ENCODE results near the gene UGT2B17. TPM values are rescaled to one million over a fixed set of nuclear protein-coding genes. Genes with fewer than 3 reads are reported as not detected.
"Not testable (repeated sequence)": the region's sequence is repeated elsewhere in the genome, so short reads cannot be mapped to it uniquely, and the experiment has no call there.

The UGT2B17 gene
- total RNA-seq (2012; rRNA removed) = not detected in 2 replicates

- Histone ChIP-seq H3K36me3 (ENCODE audit: insufficient read depth, low read length) (no peaks in the 10 kb centered on the region), H3K4me2 (ENCODE audit: low read length) (no peak within 1 kb of the TSS), H3K27me3 (ENCODE audit: control insufficient read depth, insufficient read depth, low read length) (no peaks in the 10 kb centered on the region), H3K4me1 (ENCODE audit: control insufficient read depth, insufficient read depth, low read length) (no peaks in the 10 kb centered on the region), H3K9ac (ENCODE audit: low read depth, low read length) (no peak within 1 kb of the TSS), H3K4me3 (ENCODE audit: low read length) (no peak within 1 kb of the TSS), H3K9me3 (replicated peaks; ENCODE audit: low read length) (no peaks in the 10 kb centered on the region)
Observed at GRCh38 chr4:68576272-68577125, at the start of gene UGT2B17. TSS of gene UGT2B17 (minus strand) at chr4:68576322. CDS start at chr4:68568484, 7,838 bp downstream.

- not testable (repeated sequence) for H3K36me3 ChIP-seq (ENCODE audit: insufficient read depth, low read length); H3K4me3 ChIP-seq (ENCODE audit: low read length); H3K9me3 ChIP-seq (replicated peaks; ENCODE audit: low read length); H3K27me3 ChIP-seq (ENCODE audit: control insufficient read depth, insufficient read depth, low read length); H3K4me1 ChIP-seq (ENCODE audit: control insufficient read depth, insufficient read depth, low read length); H3K4me2 ChIP-seq (ENCODE audit: low read length); H3K9ac ChIP-seq (ENCODE audit: low read depth, low read length)
Observed at GRCh38 chr4:68622731-68623130, 46.6 kb upstream of the UGT2B17 start.

- Histone ChIP-seq H3K9ac (ENCODE audit: low read depth, low read length) (no peak overlapping the region), H3K27me3 (ENCODE audit: control insufficient read depth, insufficient read depth, low read length) (no peaks in the 10 kb centered on the region), H3K36me3 (ENCODE audit: insufficient read depth, low read length) (no peaks in the 10 kb centered on the region), H3K4me1 (ENCODE audit: control insufficient read depth, insufficient read depth, low read length) (no peaks in the 10 kb centered on the region), H3K4me2 (ENCODE audit: low read length) (no peak overlapping the region), H3K4me3 (ENCODE audit: low read length) (no peak overlapping the region), H3K9me3 (replicated peaks; ENCODE audit: low read length) (no peaks in the 10 kb centered on the region)
Observed at GRCh38 chr4:68617003-68617698, 41.0 kb upstream of the UGT2B17 start.

DNA sequence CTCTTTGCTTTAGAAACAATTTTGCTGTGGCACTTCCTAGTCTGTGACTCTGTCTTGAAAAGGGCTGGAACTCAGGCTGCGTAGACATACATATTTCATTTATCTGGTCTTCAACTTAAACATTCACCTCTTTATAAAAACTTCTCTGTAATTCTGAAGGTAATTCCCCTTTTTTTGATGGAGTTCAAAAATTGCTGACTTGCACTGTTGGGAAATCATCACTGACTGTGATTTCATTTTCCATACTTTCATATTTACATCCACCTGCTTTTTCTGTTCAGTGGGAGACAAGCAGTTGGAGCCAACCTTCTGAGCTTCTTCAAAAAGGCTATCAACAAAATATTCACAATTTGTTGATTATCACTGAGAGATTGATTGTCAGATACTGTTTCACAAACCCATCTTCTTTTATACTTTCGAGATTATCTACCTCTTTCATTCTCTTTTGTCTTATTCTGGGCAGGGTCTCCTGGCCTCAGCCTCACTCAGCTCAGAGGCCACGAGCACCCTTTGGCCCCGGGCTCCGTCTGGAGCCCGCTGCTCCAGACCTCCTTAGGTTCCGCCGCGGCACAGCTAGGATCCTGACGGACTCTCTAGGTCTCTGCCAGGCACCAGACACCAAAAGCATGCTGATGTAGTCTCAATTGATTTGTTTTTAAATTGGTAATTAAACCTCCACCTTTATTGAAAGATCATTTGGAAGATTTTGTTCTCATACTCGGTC lies 39.7 kb upstream of the UGT2B17 start:
- Histone ChIP-seq H3K4me1 (ENCODE audit: control insufficient read depth, insufficient read depth, low read length) (no peaks in the 10 kb centered on the region), H3K36me3 (ENCODE audit: insufficient read depth, low read length) (no peaks in the 10 kb centered on the region), H3K4me2 (ENCODE audit: low read length) (no peak overlapping the region), H3K4me3 (ENCODE audit: low read length) (no peak overlapping the region), H3K9ac (ENCODE audit: low read depth, low read length) (no peak overlapping the region), H3K9me3 (replicated peaks; ENCODE audit: low read length) (no peaks in the 10 kb centered on the region), H3K27me3 (ENCODE audit: control insufficient read depth, insufficient read depth, low read length) (no peaks in the 10 kb centered on the region)

GRCh38 chr4:68613752-68614151 lies 37.6 kb upstream of the UGT2B17 start:
- no peak overlapping the region for H3K4me3 ChIP-seq (ENCODE audit: low read length)
- H3K4me1 ChIP-seq (ENCODE audit: control insufficient read depth, insufficient read depth, low read length) = no peaks in the 10 kb centered on the region
- H3K36me3 ChIP-seq (ENCODE audit: insufficient read depth, low read length) = no peaks in the 10 kb centered on the region
- no peak overlapping the region for H3K4me2 ChIP-seq (ENCODE audit: low read length)
- H3K9ac ChIP-seq (ENCODE audit: low read depth, low read length) = no peak overlapping the region
- no peaks in the 10 kb centered on the region for H3K9me3 ChIP-seq (replicated peaks; ENCODE audit: low read length)
- no peaks in the 10 kb centered on the region for H3K27me3 ChIP-seq (ENCODE audit: control insufficient read depth, insufficient read depth, low read length)

DNA sequence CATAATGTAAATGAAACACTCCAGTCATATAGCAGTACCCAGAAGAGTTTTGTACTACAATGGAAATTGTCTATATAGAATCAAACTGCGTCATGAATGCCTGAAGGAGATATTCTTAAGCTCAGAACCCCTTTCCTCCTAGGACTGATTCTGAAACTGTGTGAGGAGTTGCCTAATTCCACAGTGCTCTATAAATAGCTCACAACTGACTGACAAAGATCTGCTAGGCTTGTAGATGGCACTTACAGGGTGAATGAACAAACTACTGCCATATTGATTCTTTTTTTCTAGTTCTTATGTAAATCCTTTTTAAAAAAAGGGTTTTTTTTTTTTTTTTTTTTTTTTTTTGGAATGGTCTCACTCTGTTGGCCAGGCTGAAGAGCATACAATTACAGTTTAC lies 30.1 kb upstream of the UGT2B17 start:
- Histone ChIP-seq H3K36me3 (ENCODE audit: insufficient read depth, low read length) (no peaks in the 10 kb centered on the region), H3K9me3 (replicated peaks; ENCODE audit: low read length) (no peaks in the 10 kb centered on the region), H3K4me3 (ENCODE audit: low read length) (no peak overlapping the region), H3K4me1 (ENCODE audit: control insufficient read depth, insufficient read depth, low read length) (no peaks in the 10 kb centered on the region), H3K27me3 (ENCODE audit: control insufficient read depth, insufficient read depth, low read length) (no peaks in the 10 kb centered on the region), H3K4me2 (ENCODE audit: low read length) (no peak overlapping the region), H3K9ac (ENCODE audit: low read depth, low read length) (no peak overlapping the region)

- Histone ChIP-seq H3K4me3 (ENCODE audit: low read length) (no peak overlapping the region), H3K27me3 (ENCODE audit: control insufficient read depth, insufficient read depth, low read length) (no peaks in the 10 kb centered on the region), H3K9me3 (replicated peaks; ENCODE audit: low read length) (no peaks in the 10 kb centered on the region), H3K9ac (ENCODE audit: low read depth, low read length) (no peak overlapping the region), H3K4me1 (ENCODE audit: control insufficient read depth, insufficient read depth, low read length) (no peaks in the 10 kb centered on the region), H3K4me2 (ENCODE audit: low read length) (no peak overlapping the region), H3K36me3 (ENCODE audit: insufficient read depth, low read length) (no peaks in the 10 kb centered on the region)
Observed at GRCh38 chr4:68599150-68599549, 23.0 kb upstream of the UGT2B17 start.

GRCh38 chr4:68597482-68597881 lies 21.4 kb upstream of the UGT2B17 start:
- Histone ChIP-seq H3K4me1 (ENCODE audit: control insufficient read depth, insufficient read depth, low read length) (no peaks in the 10 kb centered on the region), H3K4me3 (ENCODE audit: low read length) (no peak overlapping the region), H3K36me3 (ENCODE audit: insufficient read depth, low read length) (no peaks in the 10 kb centered on the region), H3K4me2 (ENCODE audit: low read length) (no peak overlapping the region), H3K9ac (ENCODE audit: low read depth, low read length) (no peak overlapping the region), H3K9me3 (replicated peaks; ENCODE audit: low read length) (no peaks in the 10 kb centered on the region), H3K27me3 (ENCODE audit: control insufficient read depth, insufficient read depth, low read length) (no peaks in the 10 kb centered on the region)

- H3K4me1 ChIP-seq (ENCODE audit: control insufficient read depth, insufficient read depth, low read length) = no peaks in the 10 kb centered on the region
- no peaks in the 10 kb centered on the region for H3K9me3 ChIP-seq (replicated peaks; ENCODE audit: low read length)
- no peak overlapping the region for H3K4me3 ChIP-seq (ENCODE audit: low read length)
- H3K9ac ChIP-seq (ENCODE audit: low read depth, low read length) = no peak overlapping the region
- no peak overlapping the region for H3K4me2 ChIP-seq (ENCODE audit: low read length)
- H3K36me3 ChIP-seq (ENCODE audit: insufficient read depth, low read length) = no peaks in the 10 kb centered on the region
- no peaks in the 10 kb centered on the region for H3K27me3 ChIP-seq (ENCODE audit: control insufficient read depth, insufficient read depth, low read length)
Observed at GRCh38 chr4:68594678-68595077, 18.6 kb upstream of the UGT2B17 start.

GRCh38 chr4:68593112-68593511 lies 17.0 kb upstream of the UGT2B17 start:
- H3K4me1 ChIP-seq (ENCODE audit: control insufficient read depth, insufficient read depth, low read length) = no peaks in the 10 kb centered on the region
- H3K4me2 ChIP-seq (ENCODE audit: low read length) = no peak overlapping the region
- H3K9me3 ChIP-seq (replicated peaks; ENCODE audit: low read length) = no peaks in the 10 kb centered on the region
- no peak overlapping the region for H3K9ac ChIP-seq (ENCODE audit: low read depth, low read length)
- no peaks in the 10 kb centered on the region for H3K27me3 ChIP-seq (ENCODE audit: control insufficient read depth, insufficient read depth, low read length)
- H3K36me3 ChIP-seq (ENCODE audit: insufficient read depth, low read length) = no peaks in the 10 kb centered on the region
- no peak overlapping the region for H3K4me3 ChIP-seq (ENCODE audit: low read length)

DNA sequence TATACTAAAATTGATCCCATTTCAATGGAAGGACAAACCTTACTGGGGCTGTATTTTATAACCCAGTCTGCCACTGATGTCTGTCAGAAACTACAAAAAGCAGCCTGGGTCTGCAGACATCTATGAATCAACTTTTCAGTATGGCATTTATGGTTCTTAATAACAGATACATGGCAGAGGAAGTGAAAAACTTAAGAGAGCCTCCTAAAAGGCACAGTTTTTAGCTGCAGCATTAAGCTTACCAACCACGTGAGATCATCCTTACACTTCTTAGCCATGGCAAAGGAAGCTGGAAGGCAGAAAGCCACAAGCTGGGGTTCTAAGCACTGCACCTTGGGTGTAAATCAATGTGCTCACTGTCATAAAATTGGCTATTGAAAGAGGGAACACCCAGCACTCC lies 16.6 kb upstream of the UGT2B17 start:
- H3K9me3 ChIP-seq (replicated peaks; ENCODE audit: low read length) = no peaks in the 10 kb centered on the region
- H3K4me1 ChIP-seq (ENCODE audit: control insufficient read depth, insufficient read depth, low read length) = no peaks in the 10 kb centered on the region
- H3K4me3 ChIP-seq (ENCODE audit: low read length) = no peak overlapping the region
- no peaks in the 10 kb centered on the region for H3K36me3 ChIP-seq (ENCODE audit: insufficient read depth, low read length)
- H3K9ac ChIP-seq (ENCODE audit: low read depth, low read length) = no peak overlapping the region
- no peak overlapping the region for H3K4me2 ChIP-seq (ENCODE audit: low read length)
- H3K27me3 ChIP-seq (ENCODE audit: control insufficient read depth, insufficient read depth, low read length) = no peaks in the 10 kb centered on the region
